GM18861 (cell line): ENCODE results near the gene APOC1.
"Not testable (repeated sequence)": the region's sequence is repeated elsewhere in the genome, so short reads cannot be mapped to it uniquely, and the experiment has no call there.

Source experiments
- ATAC-seq: cut with Tn5 transposase; IDR thresholded peaks from one replicate; pipeline ENCODE4 v1.9.1; 2021; ENCODE audit not compliant: unreplicated experiment

The APOC1 gene

DNA sequence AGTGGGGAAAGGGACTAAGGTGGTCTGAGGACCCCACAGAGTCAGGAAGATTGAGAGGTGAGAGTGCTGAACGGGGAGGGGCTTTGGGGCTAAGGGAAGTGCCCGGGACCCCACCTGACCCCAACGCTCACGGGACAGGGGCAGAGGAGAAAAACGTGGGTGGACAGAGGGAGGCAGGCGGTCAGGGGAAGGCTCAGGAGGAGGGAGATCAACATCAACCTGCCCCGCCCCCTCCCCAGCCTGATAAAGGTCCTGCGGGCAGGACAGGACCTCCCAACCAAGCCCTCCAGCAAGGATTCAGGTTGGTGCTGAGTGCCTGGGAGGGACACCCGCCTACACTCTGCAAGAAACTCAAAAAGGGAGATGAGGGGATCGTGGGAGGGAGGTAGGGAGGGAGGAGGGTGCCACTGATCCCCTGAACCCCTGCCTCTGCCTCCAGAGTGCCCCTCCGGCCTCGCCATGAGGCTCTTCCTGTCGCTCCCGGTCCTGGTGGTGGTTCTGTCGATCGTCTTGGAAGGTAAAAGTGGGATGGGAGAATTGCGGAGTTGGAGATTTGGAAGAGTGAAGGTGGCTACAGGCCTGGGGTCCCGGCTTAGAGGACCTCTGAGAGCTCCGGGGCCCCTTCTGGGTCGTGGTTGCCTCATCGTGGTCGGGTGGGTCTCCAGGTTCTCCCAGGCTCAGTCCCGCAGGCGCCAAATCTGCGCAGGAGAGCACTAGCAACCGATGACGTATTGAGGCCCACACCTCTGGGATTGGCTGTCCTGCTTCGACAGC is at the start of gene APOC1:
Gene APOC1 (plus strand): TSS at position 176 of the 774 bp plus-strand sequence. CDS start 284 bp downstream, at position 460.
- ATAC-seq = peak; percentile 60

DNA sequence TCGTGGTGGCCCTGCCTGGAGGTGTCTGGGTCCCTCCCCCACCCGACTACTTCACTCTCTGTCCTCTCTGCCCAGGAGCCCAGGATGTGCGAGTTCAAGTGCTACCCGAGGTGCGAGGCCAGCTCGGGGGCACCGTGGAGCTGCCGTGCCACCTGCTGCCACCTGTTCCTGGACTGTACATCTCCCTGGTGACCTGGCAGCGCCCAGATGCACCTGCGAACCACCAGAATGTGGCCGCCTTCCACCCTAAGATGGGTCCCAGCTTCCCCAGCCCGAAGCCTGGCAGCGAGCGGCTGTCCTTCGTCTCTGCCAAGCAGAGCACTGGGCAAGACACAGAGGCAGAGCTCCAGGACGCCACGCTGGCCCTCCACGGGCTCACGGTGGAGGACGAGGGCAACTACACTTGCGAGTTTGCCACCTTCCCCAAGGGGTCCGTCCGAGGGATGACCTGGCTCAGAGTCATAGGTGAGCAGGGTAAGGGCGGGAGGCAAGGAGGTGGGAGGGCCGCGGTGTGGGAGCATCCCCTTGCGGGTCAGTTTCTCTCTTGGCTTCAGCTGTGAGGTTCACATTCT is 49.1 kb upstream of the APOC1 start:
- ATAC-seq = no peak

DNA sequence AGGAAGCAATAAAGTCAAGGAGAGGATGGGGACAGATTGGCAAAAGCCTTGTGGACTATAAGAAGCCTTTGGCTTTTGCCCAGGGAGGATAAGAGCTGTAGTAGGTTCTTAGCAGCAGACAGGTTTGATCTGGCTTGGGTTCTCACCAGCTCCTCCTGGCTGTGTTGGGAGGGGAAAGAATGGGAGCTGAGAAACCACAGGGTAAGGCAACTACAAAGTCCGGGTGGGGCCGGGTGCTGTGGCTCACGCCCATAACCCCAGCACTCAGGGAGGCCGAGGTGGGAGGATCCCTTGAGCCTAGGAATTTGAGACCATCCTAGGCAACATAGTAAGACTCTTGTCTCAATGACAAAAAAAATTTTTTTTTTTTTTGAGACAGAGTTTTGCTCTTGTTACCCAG is 47.7 kb upstream of the APOC1 start:
- ATAC-seq = no peak

DNA sequence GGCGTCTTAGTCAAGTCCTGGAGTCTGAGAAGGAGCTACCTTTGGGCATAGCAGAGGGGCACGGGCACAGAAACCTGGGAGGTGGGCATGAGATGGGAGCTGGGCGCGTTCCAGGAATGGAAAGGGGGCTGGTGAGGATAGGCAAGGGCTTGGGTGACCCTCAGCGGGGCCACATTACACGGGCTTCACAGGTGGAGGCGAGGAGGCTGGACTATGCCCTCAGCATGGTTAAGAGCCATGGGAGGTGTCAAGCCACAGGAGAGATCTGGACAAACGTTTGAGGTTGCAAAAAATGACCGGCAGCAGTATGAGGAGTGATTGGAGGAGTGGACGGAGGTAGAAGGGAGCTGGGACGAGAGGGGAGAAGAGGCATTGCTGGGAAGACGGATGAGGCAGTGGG is 46.8 kb upstream of the APOC1 start:
- ATAC-seq = no peak

DNA sequence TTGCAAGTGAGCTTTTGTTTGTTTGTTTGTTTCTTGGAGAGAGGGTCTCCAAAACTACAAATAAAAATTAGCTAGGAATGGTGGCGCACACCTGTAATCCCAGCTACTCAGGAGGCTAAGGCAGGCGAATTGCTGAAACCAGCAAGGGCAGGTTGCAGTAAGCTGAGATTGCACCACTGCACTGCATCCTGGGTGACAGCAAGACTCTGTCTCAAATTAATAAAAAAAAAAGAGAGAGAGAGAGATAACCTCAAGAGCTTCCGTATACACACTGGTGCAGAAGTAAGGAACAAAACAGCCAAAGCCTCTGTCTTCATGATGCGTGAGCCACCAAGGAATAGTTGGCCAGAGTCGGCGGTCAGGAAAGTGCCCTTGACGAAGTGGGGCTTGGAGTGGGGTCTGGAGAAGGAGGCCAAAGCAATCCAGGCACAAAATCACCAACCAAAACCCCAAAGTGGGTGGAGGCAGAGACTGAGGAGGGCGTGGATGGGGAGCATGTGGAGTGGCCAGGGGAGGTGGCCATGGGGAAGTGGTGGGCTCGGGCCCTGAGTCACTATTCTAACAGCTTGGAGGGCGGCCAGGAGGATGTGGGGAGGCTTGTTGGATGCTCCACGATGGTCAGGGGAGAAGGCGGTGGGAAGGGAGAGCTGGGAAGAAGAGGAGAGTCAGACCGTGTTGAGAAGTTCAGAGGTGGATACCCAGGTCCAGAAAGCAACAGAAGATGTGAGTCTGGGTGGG is 44.5 kb upstream of the APOC1 start:
- ATAC-seq = no peak

DNA sequence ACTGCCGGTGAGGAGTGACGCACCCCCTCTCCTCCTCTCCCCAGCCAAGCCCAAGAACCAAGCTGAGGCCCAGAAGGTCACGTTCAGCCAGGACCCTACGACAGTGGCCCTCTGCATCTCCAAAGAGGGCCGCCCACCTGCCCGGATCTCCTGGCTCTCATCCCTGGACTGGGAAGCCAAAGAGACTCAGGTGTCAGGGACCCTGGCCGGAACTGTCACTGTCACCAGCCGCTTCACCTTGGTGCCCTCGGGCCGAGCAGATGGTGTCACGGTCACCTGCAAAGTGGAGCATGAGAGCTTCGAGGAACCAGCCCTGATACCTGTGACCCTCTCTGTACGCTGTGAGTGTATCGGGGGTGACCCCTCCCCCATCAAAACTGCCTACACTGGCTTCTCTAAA is 42.6 kb upstream of the APOC1 start:
- no peak for ATAC-seq

DNA sequence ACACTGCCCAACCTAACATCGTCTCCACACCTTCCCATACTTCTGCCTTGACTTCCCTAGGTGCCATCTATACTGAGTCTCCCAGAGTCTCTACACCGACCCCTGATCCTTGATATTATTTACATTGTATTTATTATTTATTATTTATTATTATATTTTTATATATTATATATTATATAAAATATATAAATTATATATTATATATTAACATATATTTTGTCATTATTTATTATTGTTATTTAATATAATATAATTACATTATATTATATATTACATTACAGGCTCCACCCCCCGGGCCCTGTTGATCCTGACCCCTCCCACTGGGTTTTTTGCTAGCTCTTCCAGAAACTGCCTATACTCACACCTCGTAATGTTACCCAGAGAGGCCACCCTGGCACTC is 41.7 kb upstream of the APOC1 start:
- no peak for ATAC-seq

DNA sequence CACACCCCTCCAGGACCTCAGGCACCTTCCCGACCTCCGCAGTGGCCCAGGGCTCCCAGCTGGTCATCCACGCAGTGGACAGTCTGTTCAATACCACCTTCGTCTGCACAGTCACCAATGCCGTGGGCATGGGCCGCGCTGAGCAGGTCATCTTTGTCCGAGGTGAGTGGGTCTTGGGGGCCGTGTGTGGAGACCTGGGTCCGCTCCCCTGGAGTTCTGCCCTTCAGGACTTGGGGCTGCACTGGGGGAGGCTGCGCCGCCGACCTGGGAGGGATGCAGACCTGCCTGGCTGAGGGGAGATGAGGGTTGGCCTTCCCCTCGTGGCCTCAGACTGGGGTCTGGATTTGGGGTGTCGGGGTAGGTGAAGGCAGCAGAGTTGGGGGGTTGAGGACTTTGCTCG is 40.1 kb upstream of the APOC1 start:
- ATAC-seq = no peak

DNA sequence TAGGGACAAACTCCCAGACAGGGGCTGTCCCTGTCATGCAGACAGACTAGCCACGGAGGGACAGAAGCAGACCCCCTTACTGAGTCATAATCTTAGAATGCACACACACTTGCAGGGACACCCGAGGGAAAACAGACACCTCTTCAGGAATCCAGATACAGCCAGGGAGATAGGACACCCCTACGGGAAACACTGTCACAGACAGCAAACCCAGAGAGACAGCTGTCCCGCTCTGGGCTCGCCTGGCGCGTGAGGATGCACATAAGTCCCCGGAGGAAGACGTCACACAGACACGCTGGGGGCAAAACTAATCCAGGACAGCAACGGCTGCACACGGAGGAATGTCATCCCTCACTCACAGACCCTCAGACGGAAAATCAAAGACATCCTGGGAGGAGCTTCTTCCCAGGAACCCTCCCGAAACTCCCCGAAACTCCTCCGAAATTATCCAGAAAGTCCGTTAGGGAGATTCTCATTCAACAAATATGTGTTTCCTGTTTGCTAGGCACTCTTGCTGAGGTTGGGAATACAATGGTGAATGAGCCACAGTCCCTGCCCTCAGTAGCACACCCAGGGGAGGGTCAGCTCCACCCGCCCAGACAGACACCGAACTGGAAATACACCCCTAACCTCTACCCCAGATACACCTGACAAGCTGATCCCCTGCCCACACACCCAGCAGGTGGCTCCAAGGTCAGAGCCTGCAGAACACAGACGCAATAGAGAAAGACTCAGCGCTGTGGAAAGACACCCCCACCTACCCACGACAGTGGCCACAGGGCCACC is 38.5 kb upstream of the APOC1 start:
- ATAC-seq = no peak

DNA sequence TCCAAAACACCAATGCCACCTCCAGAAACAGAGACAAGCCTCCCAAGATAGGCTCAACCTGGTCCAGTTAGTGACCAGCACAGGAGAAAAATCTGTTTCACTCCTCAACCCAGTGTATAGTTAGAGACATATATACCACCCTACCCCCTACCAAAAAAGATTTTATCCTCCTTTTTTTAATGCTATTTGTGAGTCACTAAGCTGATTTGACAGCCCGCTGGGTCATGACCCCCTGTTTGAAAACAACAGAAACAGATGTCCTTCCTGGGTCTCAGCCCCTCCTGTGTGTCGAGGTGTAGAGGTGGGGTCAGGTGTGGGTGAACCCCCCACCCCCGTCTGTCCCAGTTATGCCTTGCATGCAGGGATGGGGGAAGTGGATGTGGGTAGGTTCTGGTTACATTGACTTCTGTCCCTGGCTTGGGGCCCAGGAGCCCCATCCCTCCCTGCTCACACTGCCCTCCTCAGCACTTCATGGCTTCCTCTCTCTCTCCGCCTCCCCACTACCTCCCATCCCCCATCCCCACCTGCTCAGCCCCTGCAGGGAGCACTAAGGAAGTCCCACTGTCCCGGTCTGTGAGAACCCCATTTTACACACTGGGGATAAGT is 37.4 kb upstream of the APOC1 start:
- ATAC-seq = no peak

DNA sequence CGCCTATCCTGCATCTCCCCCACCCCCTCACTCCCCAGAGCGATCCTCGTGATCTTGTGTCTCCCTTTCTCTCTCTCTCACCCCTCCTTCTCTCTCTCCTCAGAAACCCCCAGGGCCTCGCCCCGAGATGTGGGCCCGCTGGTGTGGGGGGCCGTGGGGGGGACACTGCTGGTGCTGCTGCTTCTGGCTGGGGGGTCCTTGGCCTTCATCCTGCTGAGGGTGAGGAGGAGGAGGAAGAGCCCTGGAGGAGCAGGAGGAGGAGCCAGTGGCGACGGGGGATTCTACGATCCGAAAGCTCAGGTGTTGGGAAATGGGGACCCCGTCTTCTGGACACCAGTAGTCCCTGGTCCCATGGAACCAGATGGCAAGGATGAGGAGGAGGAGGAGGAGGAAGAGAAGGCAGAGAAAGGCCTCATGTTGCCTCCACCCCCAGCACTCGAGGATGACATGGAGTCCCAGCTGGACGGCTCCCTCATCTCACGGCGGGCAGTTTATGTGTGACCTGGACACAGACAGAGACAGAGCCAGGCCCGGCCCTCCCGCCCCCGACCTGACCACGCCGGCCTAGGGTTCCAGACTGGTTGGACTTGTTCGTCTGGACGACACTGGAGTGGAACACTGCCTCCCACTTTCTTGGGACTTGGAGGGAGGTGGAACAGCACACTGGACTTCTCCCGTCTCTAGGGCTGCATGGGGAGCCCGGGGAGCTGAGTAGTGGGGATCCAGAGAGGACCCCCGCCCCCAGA is 36.1 kb upstream of the APOC1 start:
- ATAC-seq = no peak

DNA sequence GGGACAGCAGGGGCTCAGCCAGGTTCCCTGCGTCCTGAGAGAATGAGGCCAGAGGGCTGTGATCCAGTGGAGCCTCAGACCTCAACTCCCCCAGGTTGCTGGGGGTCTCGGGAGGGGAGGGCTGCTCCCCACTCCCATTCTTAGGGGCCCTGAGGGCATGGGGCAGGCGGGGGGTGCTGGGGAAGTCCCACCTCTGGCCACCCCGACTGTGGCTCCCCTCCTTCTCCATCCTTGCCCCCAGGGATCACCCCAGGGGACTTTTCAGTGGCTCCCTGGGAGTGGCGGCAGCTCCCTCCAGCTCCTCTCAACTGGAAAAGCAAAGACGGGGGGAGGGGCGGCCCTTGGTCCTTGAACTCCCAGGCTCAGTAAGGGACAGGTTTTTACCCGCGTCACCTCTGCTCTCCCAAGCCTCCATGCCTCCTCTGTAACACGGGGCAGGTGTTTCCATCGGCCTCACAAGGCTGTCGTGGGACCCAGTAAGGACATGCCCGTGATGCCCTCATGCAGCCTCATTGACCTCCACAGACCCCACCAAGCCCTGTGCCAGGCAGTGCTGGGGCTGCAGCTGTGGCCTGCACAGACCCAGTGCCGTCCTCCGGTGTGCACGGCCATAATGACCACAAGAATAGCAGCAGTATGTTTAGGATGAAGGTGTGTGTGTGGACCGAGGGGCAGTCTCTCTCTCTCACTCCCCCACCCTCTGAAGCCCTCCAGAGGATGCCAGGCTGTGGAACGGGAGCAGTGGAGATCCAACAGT is 34.9 kb upstream of the APOC1 start:
- no peak for ATAC-seq

DNA sequence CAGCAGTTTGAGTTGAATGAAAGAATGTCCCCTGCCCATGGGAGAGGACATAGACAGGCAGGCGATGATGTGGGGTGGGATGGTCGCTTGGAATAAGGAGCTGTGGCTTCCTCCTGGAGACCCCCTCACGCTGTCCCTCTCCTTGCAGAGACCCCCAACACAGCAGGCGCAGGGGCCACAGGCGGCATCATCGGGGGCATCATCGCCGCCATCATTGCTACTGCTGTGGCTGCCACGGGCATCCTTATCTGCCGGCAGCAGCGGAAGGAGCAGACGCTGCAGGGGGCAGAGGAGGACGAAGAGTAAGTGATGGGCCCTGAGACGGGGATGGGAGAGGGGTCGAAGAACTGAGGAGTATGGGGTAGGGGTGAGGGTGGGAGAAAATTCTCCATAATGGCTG is 32.3 kb upstream of the APOC1 start:
- no peak for ATAC-seq

DNA sequence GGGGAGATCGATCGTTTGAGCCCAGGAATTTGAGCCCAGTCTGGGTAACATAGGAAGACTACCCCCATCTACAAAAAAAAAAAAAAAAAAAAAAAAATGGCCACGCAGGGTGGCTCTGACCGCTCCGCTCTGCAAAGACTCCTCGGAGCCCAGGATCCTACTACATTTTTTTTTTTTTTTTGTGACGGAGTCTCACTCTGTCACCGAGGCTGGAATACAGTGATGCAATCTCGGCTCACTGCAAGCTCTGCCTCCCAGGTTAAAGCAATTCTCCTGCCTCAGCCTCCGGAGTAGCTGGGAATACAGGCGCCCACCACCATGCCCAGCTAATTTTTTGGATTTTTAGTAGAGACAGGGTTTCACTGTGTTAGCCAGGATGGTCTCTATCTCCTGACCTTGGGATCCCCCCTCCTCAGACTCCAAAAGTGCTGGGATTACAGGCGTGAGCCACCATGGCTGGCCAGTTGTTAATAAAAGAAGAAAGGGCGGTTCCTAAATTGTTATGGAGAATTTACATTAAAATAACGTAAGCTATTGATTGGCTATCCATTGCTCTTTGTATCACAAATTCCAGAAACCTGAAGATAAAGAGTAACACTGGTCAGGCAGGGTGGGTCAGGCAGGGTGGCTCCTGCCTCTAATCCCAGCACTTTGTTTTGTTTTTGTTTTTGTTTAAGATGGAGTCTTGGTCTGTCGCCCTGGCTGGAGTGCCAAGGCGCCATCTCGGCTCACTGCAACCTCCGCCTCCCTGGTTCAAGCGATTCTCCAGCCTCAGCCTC is 31.6 kb upstream of the APOC1 start:
- ATAC-seq = not testable (repeated sequence)

DNA sequence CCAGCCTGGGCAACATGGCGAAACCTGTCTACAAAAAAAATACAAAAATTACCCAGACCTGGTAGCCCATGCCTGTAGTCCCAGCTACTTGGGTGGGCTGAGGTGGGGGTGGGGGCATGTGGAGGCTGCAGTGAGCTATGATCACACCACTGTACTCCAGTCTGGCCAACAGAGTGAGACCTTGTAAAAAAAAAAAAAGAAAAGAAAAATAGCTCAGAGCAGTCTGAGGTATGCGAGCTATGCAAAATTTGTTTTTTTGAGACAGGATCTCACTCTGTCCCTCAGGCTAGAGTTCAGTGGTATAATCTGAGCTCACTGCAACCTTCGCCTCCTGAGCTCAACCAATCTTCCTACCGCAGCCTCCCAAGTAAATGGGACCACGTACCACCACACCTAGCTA is 30.5 kb upstream of the APOC1 start:
- ATAC-seq = no peak

DNA sequence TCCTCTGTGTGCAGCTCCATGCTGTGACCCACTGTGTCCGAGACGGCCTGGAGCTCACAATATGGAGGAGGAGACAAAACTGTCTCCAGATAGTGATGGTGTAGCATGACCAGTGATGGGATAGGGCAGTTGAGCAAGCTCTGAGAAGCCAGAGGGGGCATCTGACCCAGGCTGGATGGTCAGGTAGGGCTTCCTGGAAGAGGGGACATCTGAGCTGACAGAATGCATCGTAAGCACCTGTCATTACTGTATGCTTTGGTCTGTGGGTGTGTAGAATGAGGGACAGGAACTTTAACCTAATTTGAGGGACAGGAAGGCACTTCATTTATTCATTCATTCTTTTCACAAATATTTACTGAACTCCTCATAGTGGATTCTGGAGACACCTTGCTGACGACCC is 29.8 kb upstream of the APOC1 start:
- no peak for ATAC-seq

DNA sequence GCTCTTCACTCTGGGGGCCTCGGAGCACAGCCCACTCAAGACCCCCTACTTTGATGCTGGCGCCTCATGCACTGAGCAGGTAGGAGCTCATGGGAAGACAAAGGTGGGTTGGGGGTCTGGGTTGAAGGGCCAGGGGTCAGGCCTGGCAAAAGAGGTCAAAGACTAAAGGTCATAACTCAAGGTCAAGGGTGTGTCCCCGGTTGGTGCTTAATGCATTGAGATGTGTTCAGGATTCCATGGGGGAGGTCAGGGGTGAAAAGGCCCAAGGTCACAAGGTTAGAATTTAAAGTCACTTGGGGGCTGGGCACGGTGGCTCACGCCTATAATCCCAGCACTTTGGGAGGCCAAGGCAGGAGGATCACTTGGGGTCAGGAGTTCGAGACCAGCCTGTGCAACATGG is 28.3 kb upstream of the APOC1 start:
- no peak for ATAC-seq

DNA sequence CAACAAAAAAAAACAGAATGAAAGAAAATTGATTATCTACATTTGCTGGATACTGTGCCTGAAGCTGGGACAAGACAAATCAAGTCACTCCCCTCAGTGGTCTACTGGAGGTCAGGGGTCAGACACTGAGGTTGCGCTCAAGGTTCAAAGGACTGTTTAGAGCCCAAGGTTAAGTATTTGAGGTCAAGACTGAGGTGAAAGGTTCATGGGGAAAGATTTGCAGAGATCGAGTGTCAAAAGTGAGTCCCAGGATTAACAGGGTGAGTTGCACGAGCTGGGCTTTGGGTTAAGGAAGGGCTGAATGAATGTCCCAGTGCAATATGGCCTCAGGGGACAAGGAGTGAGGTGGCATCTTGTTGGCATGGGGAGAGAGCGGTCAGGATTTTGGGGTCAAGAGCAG is 26.8 kb upstream of the APOC1 start:
- no peak for ATAC-seq

DNA sequence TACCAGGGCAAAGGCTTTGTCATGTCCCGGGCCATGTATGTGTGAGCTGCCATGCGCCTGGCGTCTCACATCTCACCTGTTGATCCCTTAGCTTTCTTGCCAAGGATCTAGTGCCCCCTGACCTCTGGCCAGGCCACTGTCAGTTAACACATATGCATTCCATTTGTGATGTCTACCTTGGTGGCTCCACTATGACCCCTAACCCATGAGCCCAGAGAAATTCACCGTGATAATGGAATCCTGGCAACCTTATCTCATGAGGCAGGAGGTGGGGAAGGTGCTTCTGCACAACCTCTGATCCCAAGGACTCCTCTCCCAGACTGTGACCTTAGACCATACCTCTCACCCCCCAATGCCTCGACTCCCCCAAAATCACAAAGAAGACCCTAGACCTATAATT is 26.1 kb upstream of the APOC1 start:
- ATAC-seq = not testable (repeated sequence)
